GM10248 (cell line): ENCODE results near the gene KIF23.

Experiments
- CTCF ChIA-PET: fragments of 300-600 bp; sonication (Branson Sonifier 250); formaldehyde crosslinking; extraction: SDS; loops from one replicate; lab custom pipeline; 2021; ENCODE audit warnings: antibody characterized with exemption; lab: Yijun Ruan, JAX
- POLR2A ChIA-PET: fragments of 350-650 bp; sonication (Branson Sonifier 250); formaldehyde crosslinking; extraction: SDS; loops from one replicate; lab custom pipeline; 2020; ENCODE audit warnings: antibody characterized with exemption; lab: Yijun Ruan, JAX
- DNase-seq: peaks from one replicate; pipeline ENCODE4 v3.0.0; 2012; ENCODE audit errors: extremely low spot score
- CTCF ChIP-seq: IDR thresholded peaks from 2 replicates; pipeline ENCODE4 v1.5.1; 2012; ENCODE audit warnings: mild to moderate bottlenecking, low read depth; ENCODE audit errors: extremely low read depth, missing control alignments, control extremely low read depth

Gene KIF23

GRCh38 chr15:69486481-69487110 lies 72.4 kb downstream of the KIF23 start:
- DNase-seq, result no peak
- POLR2A ChIA-PET, result no interaction called here
- CTCF ChIA-PET, result interaction anchor here (1.3 to 4.4 kb wide), 4 partner anchors 9 to 22 kb away, joined by 3 to 22 read pairs (median 6); no protein-coding TSS in a partner anchor
- TF ChIP-seq CTCF, result no peak

DNA sequence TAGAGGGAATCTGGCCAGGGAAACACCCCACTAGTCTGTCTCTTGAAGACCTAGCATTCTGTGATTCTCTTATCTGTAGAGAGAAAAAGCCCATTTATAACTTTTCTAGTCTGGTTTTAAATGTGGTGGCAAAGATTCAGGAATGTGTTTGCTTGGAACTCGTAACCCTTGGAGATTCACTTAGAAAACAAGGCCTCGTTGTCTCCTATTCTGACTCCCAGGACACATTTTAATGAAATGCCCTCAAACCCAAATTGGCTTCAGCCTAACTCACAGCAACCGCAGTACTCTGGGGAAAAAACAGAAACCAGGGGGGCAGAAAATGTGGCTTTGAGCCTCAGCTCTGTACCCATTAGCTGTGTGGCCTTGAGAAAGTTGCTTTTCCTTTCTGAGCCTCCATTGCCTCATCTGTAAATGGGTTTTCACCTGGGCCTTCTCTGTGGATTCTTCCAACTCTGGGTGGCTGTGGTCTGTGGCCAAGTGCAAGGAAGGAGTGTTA lies 75.0 kb downstream of the KIF23 start:
- ChIA-PET CTCF (no interaction called here), POLR2A (no interaction called here)
- no peak for DNase-seq
- TF ChIP-seq CTCF, result no peak

- TF ChIP-seq CTCF, result no peak
- ChIA-PET POLR2A (no interaction called here), CTCF (interaction anchor here (1.0 kb wide), 1 partner anchor 21 kb away, joined by 4 read pairs; no protein-coding TSS in a partner anchor)
- no peak for DNase-seq
Measured at GRCh38 chr15:69490356-69491037, 76.3 kb downstream of the KIF23 start.

DNA sequence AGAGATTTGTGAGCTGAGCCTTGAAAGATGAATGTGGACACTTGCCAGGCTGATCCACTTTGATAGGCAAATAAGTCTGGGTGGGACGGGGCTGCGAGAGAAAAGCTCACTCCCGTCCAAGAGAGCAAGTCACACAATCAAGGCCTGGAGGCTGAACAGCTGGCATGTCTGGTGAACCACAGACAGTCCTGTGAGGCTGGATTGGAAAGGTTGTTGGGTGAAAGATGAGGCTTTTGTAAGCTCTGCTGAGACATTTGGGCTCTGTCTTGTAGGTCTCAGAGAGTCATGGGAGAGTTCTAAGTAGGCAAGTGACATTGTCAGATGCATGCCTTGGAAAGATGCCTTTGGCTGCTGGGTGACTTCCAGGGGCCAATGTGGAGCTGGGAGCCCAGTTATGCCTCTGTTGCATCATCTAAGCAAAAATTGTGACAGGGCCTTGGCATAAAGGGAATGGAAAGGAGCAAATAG lies 76.9 kb downstream of the KIF23 start:
- CTCF ChIA-PET, result interaction anchor here (1.0 kb wide), 1 partner anchor 22 kb away, joined by 4 read pairs; no protein-coding TSS in a partner anchor
- DNase-seq, result no peak
- TF ChIP-seq CTCF, result no peak
- POLR2A ChIA-PET, result no interaction called here

GRCh38 chr15:69493406-69493805 lies 79.3 kb downstream of the KIF23 start:
- no peak for TF ChIP-seq CTCF
- ChIA-PET POLR2A (no interaction called here), CTCF (interaction anchor here (0.7 to 1.9 kb wide), 5 partner anchors 12 to 1229 kb away, joined by 3 to 12 read pairs (median 4); no protein-coding TSS in a partner anchor)

GRCh38 chr15:69496001-69496400 lies 81.9 kb downstream of the KIF23 start:
- CTCF ChIA-PET, result no interaction called here
- TF ChIP-seq CTCF, result no peak
- no peak for DNase-seq

More at GRCh38 chr15:69493406-69493805, 79.3 kb downstream of the KIF23 start:
- DNase-seq, result no peak

More at GRCh38 chr15:69496001-69496400, 81.9 kb downstream of the KIF23 start:
- POLR2A ChIA-PET, result no interaction called here
